K562 (cell line): ENCODE measurements around the gene PIN1. TPM values are rescaled to one million over a fixed set of nuclear protein-coding genes. Genes with fewer than 3 reads are reported as not detected.

Experiments
- ATAC-seq: fragments of 200-7000 bp; cut with Tn5 transposase; 3 replicates; pipeline ENCODE4 v1.9.1; 2020; ENCODE audit warnings: moderate library complexity
- BruUV-seq: library from RNA; stranded (reverse); fragments of 400-500 nt; replicated peaks from 2 replicates; lab custom pipeline; 2021; lab: Mats Ljungman, UMichigan
- CTCF ChIA-PET: fragments of 300-600 bp; formaldehyde crosslinking; extraction: SDS; loops from one replicate; lab custom pipeline; 2021; ENCODE audit warnings: low intra/inter-chr PET ratio; lab: Yijun Ruan, JAX
- POLR2A ChIA-PET: fragments of 300-600, 350-650 bp; sonication (Branson Sonifier 250); formaldehyde crosslinking; extraction: SDS; loops from one replicate; lab custom pipeline; 2021; ENCODE audit warnings: antibody characterized with exemption, inconsistent platforms; lab: Yijun Ruan, JAX
- DNase-seq, 4 experiments: peaks; one replicate each; pipeline versions ENCODE4 v3.0.0 to v3.0.0-alpha.2; 2011 to 2018; ENCODE audit warnings: low spot score in 3 of 4, mixed read lengths in 3 of 4; ENCODE audit errors: extremely low read depth in 1 of 4
- FAIRE-seq: peaks from 2 replicates; lab custom pipeline; 2011; peaks lifted over from hg19 to GRCh38; lab: Jason Lieb, UNC
- H2AFZ ChIP-seq: 2 replicates; pipeline ENCODE4 v1.6.0; 2011; ENCODE audit warnings: low read depth, low read length, control low read depth, inconsistent platforms
- H3K27ac ChIP-seq: fragments of 200-600 bp; 3 replicates; pipeline ENCODE4 v1.8.0; 2011; ENCODE audit warnings: low read depth, mild to moderate bottlenecking, control low read depth, inconsistent platforms, low read length, moderate library complexity, mixed read lengths; ENCODE audit errors: extremely low read depth
- H3K27me3 ChIP-seq, 2 experiments: fragments of 300-600 bp in 1 of 2; 2 replicates in 1 of 2; 3 replicates in 1 of 2; pipeline versions ENCODE4 v1.6.0 to v1.8.0; 2011; ENCODE audit warnings: inconsistent platforms in 2 of 2, low read length in 2 of 2, mild to moderate bottlenecking in 1 of 2, mixed read lengths in 1 of 2, moderate library complexity in 1 of 2; ENCODE audit not compliant: control insufficient read depth in 2 of 2, insufficient read depth in 2 of 2
- H3K36me3 ChIP-seq: fragments of 300-600 bp; 3 replicates; pipeline ENCODE4 v1.8.0; 2011; ENCODE audit warnings: mild to moderate bottlenecking, low read length, inconsistent platforms; ENCODE audit not compliant: control insufficient read depth, insufficient read depth
- H3K4me1 ChIP-seq, 2 experiments: fragments of 200-600 bp in 1 of 2; replicated peaks in 1 of 2; 2 replicates in 1 of 2; 3 replicates in 1 of 2; pipeline versions ENCODE4 v1.5.1 to v1.8.0; 2011; ENCODE audit warnings: inconsistent platforms in 2 of 2, low read length in 2 of 2, mild to moderate bottlenecking in 1 of 2, mixed read lengths in 1 of 2, moderate library complexity in 1 of 2; ENCODE audit not compliant: control insufficient read depth in 2 of 2, insufficient read depth in 2 of 2
- H3K4me2 ChIP-seq: 2 replicates; pipeline ENCODE4 v1.6.1; 2011; ENCODE audit warnings: low read length, control low read depth, inconsistent platforms, mixed read lengths; ENCODE audit not compliant: insufficient read depth
- H3K4me3 ChIP-seq: fragments of 200-600 bp; sonication (generic), shearing (Covaris generic); 2 replicates; pipeline ENCODE4 v1.5.1; 2016; ENCODE audit warnings: control low read depth, inconsistent platforms
- H3K79me2 ChIP-seq: fragments of 200-600 bp; 3 replicates; pipeline ENCODE4 v1.8.0; 2011; ENCODE audit warnings: low read length, inconsistent platforms; ENCODE audit not compliant: control insufficient read depth, insufficient read depth
- H3K9ac ChIP-seq, 2 experiments: 2 replicates each; pipeline versions ENCODE4 v1.6.0 to v1.6.1; 2011; ENCODE audit warnings: low read depth in 2 of 2, low read length in 2 of 2, control low read depth in 1 of 2, inconsistent platforms in 1 of 2, mild to moderate bottlenecking in 1 of 2, mixed read lengths in 1 of 2; ENCODE audit not compliant: insufficient read depth in 1 of 2
- H3K9me1 ChIP-seq: one replicate; pipeline ENCODE4 v1.6.0; 2011; ENCODE audit warnings: inconsistent platforms, mild to moderate bottlenecking, low read length, moderate library complexity; ENCODE audit not compliant: control insufficient read depth, insufficient read depth
- H3K9me3 ChIP-seq: replicated peaks from 2 replicates; pipeline ENCODE4 v1.5.1; 2011; ENCODE audit warnings: low read depth, low read length, inconsistent platforms; ENCODE audit not compliant: control insufficient read depth, insufficient read depth
- H4K20me1 ChIP-seq: replicated peaks from 2 replicates; pipeline ENCODE4 v1.6.1; 2011; ENCODE audit warnings: low read length, inconsistent platforms, mixed read lengths; ENCODE audit not compliant: control insufficient read depth, insufficient read depth
- POLR2G ChIP-seq: fragments of 200-400 bp; formaldehyde crosslinking; IDR thresholded peaks from 2 replicates; pipeline ENCODE4 v1.6.1; 2017; ENCODE audit warnings: low read depth, mild to moderate bottlenecking, antibody characterized with exemption, low read length, moderate library complexity
- RFX1 ChIP-seq: fragments of 450-650 bp; IDR thresholded peaks from 2 replicates; pipeline ENCODE4 v1.6.1; 2016; ENCODE audit warnings: mild to moderate bottlenecking, moderate library complexity
- ZNF449 ChIP-seq: fragments of 250-450 bp; sonication (Bioruptor Pico); IDR thresholded peaks from 2 replicates; pipeline ENCODE4 v1.8.0; 2022; ENCODE audit warnings: moderate library complexity, mild to moderate bottlenecking, inconsistent platforms
- WGBS: fragments of 100-300 bp; shearing (Covaris generic); methylation state at CpG from one replicate; pipeline ENCODE4 v1.1.6; 2016; ENCODE audit warnings: low coverage, mixed read lengths; ENCODE audit not compliant: insufficient coverage; ENCODE audit errors: missing lambda C conversion rate; 5-methylcytosine and 5-hydroxymethylcytosine counted together
- in situ Hi-C: fragments of 300-500 bp; cut with MboI; formaldehyde crosslinking; loops from 4 replicates; pipeline ENCODE4 v1.15.0; 2018; ENCODE audit warnings: inconsistent platforms, mixed read lengths
- intact Hi-C: fragments of 100-400 bp; cut with micrococcal nuclease; formaldehyde crosslinking; loops from 2 replicates; pipeline ENCODE4 v1.14.2; 2022
- polyA plus RNA-seq, 8 experiments: library from polyadenylated mRNA; depleted of rRNA in 4 of 8; stranded (reverse) in 5 of 8; unstranded in 3 of 8; fragments of >200 nt; fragmentation: Nextera tagmentation in 2 of 8; fragmentation: Illumina TruSeq in 1 of 8; extraction: Ambion mirVana in 2 of 8; extraction: Trizol in 1 of 8; gene quantifications; 2 replicates each; pipeline versions ENCODE4 v1.2.1 to v1.2.3, GENCODE V29; 2011 to 2014; ENCODE audit warnings: inconsistent platforms in 1 of 8, missing spikeins in 1 of 8
- total RNA-seq, 7 experiments: library from RNA; depleted of rRNA in 6 of 7; stranded (reverse); fragments of >200 nt in 6 of 7; fragmentation: Illumina TruSeq in 2 of 7; extraction: Trizol in 2 of 7; gene quantifications; 2 replicates each; pipeline versions ENCODE4 v1.2.1 to v1.2.3, GENCODE V29; 2011 to 2021; ENCODE audit warnings: low replicate concordance in 1 of 7

PIN1 gene
- total and polyA plus RNA-seq, 9 of the 15 experiments (the other 6 are each of a cell fraction or from before 2014, with no cell fraction given) = 1.6 to 178 (median 42.5) TPM

DNA sequence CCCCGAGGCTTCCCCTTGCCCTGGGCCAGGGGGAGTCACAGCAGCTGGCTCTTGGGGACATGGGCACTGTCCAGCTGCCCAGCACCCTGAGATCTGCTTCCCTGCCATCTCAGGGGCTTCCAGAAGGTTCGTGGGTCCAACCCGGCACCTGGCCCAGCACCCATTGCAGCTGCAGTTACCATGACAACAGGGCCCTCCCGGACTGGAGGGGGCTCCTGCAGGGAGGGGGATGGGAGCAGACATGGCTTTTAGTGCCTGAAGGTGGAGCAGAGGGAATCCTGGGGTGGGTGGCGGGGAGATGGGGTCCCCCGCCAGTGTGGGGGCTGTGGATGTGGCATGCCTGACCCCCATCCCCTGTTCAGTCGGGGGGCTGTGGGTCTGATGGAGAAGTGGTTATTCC lies 14.7 kb downstream of the PIN1 start:
- CTCF ChIA-PET = no interaction called here
- Histone ChIP-seq H4K20me1 (peaks cover 10% of the 10 kb centered on the region), H2AFZ (no peak overlapping the region), H3K9me1 (peaks cover 7% of the 10 kb centered on the region), H3K36me3 (peaks cover 38% of the 10 kb centered on the region; the same call in 2 of the 3 replicates), H3K79me2 (no peaks in the 10 kb centered on the region), H3K27me3 (no peaks in the 10 kb centered on the region), H3K4me1 (peaks cover 0 to 35% of the 10 kb centered on the region in 2 experiments; a peak in 3 of 5 replicates), H3K4me3 (no peak overlapping the region), H3K9me3 (no peaks in the 10 kb centered on the region), H3K4me2 (no peak overlapping the region), H3K27ac (no peak overlapping the region), H3K9ac (no peak overlapping the region)
- ATAC-seq = no peak
- TF ChIP-seq POLR2G (peak; percentile 30; the same call in 1 of the 2 replicates), ZNF449 (CRISPR knock-in tag) (no peak), RFX1 (peak; percentile 84)
- no TSS peak for BruUV-seq
- intact Hi-C loops (no loop called here), in situ Hi-C loops (no loop called here)
- no peak for DNase-seq
- WGBS = 88% methylated on average over 3 of the region's 7 CpGs
- FAIRE-seq = no peak
- POLR2A ChIA-PET = interaction anchor here (0.6 to 0.9 kb wide), 2 partner anchors 11 to 18 kb away, joined by 3 read pairs; no protein-coding TSS in a partner anchor
